Activated T-cell treated with anti-CD3 and anti-CD28 coated beads for 1 hour (primary cell): ENCODE data around the gene MRPL1.
"Not testable (repeated sequence)": the region's sequence is repeated elsewhere in the genome, so short reads cannot be mapped to it uniquely, and the experiment has no call there.

Experiments used
- DNase-seq: peaks from one replicate; pipeline ENCODE4 v3.0.0-alpha.2; 2020; ENCODE audit warnings: low read depth

The MRPL1 gene

DNA sequence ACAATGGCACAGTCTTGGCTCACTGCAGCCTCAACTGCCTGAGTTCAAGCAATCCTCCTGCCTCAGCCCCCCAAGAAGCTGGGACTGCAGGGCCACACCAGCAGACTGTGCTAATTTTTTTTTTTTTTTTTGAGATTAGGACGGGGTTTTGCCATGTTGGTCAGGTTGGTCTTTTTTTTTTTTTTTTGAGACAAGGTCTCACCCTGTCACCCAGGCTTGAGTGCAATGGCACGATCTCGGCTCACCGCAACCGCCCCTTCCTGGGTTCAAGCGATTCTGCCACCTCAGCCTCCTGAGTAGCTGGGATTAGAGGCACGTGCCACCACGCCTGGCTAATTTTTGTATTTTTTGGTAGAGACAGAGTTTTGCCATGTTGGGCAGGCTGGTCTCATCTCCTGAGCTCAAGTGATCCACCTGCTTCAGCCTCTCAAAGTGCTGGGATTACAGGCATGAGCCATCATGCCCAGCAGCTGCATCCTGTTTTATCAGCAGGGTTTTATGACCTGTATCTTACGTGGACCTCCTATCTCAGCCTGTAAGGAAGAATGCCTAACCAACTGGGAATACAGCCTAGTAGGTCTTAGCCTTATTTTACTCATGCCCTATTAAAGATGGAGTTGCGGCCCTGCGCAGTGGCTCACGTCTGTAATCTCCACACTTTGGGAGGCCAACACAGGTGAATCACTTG lies 13.2 kb upstream of the MRPL1 start:
- no peak for DNase-seq

DNA sequence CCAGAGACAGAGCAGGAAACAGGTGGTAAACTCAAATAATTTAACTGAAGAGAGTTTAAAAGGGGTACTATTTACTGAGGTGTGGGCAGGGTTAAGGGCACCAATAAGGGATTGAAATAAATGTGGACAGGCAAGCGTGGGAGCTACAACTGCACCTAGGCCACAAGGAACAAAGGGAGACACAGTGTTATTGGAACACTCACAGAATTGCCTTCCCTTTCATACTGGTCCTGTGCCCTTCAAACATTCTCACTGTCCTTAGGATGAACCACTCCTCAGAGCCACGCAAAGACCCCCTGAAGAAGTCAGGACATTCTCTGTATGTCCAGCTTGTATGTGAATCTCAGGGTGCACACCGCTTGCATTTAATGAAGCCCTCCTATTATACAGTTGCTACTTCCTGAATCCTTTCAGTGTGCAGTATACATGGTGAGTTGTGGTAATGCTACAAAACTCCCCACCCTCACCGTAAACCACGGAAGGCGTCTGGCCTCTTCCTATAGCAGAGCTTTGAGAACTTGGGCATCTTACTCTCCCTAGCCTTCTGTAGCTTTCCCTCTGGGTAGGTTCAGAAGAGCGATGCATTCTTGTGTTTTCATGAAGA lies 9.6 kb upstream of the MRPL1 start:
- peak; percentile 38 for DNase-seq

DNA sequence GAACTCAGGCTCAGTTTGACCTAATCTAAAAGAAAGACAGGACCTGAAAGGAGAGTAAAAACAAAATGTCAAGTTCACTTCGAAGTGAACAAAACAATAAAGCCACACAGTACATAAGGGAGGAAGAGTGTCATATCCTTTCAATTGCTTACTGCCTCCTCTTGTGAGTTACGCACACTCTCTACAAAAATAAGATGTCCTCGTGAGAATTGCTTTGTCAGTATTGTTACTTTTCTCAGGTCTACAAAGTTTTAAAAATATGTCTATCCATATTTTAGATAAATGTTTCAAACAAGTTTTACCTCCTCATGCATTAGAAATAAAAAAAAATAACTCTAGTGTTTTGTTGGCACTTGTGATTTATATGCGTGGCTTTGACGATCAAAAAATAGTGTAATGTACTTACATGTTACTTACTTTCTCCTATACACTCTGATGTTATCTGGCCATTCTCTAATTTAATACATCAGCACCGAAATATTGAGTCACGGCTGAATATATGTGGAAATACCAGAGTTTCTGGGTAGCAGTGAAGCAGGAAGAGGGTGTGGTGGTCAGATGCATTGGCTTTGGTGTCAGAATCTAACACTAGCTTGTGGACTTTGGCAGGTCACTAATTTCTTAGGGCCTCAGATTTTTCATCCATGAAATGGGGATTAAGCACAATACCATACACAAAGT lies 8.1 kb upstream of the MRPL1 start:
- DNase-seq, result no peak

DNA sequence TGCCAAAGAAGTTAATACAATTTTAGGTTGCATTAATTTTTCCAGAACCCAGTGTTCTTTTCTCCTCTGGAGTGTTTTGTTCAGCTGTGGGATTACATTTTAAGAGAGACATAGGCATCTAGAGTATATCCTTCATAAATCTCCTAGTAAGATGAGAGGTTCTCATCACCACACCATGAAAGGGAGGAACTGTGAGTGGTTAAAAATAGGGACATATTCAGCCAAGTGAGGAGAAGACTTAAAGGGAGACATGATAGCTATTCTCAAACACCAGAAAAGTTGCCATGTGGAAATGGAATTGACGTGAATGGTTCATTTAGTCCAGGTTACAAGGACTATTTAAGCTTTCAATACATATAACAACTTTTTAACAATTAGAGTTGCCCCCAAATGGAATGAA lies 6.5 kb upstream of the MRPL1 start:
- DNase-seq, result no peak

DNA sequence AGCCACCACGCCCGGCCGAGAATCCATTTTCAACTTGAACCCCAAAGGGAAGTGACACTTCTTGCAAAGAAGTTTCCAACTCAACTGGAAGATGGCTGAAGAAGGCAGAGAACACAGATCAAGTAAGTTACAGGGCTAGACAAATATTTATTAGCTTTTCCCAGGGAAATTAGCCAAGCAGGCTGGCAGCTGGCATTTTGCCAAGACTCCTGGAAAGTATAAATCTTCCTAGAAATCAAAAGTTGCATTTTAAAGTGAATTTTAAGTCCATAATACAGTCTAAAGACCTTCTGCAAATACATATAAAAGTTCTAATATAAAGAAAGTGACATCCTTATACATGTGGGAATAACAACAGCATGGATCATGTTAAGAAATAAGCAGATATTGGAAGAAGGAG lies 3.4 kb upstream of the MRPL1 start:
- DNase-seq, result no peak

DNA sequence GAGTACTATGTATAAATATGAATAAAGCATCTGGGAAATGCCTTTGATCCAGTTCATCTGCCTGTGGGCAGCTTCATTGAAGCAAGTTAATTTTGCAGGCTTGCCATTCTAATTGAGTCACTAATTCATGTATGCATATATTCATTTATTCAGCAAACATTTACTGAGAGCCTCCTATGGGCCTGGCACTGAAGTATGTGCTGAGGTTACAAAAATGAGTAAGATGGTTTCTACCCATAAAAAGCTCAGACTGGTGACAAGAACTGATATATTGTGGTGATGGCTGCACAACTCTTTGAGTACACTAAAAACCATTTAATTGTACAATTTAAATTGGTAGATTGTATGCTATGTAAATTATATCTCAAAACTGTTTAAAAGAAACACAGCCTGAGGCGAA lies 1.1 kb upstream of the MRPL1 start:
- no peak for DNase-seq

DNA sequence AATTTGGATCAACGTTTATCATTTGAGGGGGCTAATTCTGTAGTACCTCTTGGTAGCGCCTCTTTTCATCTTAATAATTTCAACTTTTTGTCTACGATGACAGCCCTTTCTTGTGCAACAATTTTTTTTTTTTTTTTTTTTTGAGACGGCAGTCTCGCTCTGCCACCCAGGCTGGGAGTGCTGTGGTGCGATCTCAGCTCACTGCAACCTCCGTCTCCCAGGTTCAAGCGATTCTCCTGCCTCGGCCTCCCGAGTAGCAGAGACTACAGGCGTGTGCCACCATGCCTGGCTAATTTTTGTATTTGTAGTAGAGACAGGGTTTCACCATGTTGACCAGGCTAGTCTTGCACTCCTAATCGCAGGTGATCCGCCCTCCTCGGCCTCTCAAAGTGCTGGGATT lies 711 bp downstream of the MRPL1 start:
- not testable (repeated sequence) for DNase-seq

DNA sequence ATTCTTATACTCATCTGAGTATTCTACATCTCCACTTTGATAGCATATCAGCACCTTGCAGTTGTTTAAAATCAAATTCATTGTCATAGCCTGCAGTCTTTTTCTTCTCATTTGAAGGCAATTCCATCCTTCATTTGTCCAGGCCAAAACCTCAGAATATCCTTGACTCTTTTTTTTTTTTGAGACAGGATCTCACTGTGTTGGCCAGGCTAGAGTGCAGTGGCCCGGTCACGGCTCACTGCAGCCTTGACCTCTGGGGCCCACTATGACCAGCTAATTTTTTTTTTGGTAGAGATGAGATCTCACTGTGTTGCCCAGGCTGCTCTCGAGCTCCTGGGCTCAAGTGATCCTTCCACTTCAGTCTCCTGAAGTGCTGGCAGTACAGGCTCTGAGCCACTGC lies 2.6 kb downstream of the MRPL1 start:
- DNase-seq, result no peak

DNA sequence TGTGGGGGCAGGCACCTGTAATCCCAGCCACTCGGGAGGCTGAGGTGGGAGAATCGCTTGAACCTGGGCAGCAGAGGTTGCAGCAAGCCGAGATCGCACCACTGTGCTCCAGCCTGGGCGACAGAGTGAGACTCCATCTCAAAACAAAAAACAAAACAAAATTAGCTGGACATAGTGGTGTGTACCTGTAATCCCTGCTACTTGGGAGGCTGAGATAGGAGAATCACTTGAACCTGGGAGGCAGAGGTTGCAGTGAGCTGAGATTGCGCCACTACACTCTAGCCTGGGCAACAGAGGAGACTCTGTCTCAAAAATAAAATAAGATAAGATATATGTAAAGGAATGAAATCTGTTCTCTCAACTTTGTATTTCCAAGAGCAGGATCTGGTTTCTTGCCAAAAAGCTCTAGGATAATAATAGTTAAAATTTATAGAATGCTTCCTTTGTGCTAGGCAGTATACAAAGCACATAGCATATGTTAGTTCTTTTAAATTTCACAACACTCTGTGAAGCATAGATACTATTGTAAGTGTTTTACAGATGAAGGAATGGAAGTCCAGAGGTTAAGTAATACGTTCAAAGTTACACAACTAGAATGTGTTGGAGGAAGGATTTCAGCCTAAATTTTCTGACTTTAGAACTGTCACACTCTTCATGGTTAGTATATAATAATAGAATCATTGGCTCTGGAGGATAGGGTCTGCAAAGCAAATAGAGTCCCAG lies 10.3 kb downstream of the MRPL1 start:
- DNase-seq, result no peak

DNA sequence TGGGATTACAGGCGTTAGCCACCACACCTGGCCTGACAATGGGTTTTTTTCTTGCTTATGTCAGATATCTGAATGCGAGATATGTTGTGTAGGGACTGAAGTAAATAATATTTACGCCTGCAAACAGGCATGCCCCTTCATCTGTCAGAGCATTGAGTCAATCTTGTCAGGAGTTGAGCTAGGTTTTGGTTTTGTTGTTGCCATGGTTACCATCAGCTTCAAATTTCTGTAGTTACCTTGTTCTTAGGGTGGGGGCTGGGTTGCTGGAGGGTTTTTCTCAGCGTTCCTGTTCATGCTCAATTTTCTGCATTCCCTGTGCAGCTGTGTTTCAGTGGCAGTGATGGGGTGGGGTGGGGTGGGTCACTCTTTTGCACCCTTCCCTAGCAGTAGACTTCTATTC lies 14.5 kb downstream of the MRPL1 start:
- no peak for DNase-seq

DNA sequence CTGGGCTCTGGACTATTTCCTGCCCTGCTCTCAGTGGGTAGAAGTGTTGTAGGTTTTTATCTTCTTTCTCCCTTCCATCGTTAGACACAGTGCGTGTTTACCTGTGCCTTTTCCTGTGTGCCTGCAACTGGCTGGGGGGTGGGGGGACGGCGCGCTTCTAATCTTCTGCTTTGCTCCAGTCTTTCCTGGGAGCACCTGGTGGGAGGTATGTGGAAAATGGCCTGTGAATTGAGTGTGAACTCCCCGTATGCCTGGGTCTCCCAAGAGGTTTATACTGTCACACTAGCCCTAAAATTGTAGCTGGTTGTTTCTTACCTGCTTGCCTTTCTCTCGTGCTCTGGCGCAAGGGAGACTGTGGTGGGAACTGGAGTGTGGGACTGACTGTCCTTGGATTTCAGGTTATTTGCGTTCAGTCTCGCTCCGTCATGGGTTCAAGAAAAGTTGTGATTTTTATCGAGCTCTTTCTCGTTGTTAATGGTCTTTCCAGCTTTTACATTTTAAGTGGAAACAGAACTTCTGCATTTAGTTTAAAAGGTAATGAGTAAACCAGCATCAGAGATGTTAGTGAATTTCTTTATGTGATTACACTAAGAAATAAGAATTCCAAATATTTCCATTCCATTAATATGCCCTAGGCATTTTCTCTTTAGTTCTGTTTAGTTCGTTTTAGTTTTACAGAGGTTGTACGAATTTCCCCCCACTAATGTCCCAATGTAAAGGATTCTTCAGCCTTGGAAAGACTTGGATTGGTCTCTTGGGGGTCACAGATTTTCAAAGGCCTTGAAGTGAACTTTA lies 15.3 kb downstream of the MRPL1 start:
- DNase-seq, result no peak

DNA sequence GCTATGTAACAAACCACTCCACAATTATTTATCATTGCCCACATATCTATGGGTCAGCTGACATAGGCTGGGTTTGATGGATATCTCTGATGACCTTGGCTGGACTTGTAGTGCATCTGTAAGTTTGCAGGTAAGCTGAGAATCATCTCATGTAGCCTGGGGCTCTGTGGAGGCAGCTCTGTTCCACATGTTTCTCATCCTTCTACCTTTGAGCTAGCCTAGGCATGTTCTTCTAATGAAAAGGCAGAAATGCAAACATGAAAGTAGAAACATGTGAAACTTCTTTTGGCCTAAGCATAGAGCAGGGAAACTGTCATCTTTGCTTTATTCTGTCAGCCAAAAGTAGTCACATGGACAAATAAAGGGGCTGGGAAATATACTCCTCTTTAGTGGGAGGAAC lies 18.2 kb downstream of the MRPL1 start:
- no peak for DNase-seq

DNA sequence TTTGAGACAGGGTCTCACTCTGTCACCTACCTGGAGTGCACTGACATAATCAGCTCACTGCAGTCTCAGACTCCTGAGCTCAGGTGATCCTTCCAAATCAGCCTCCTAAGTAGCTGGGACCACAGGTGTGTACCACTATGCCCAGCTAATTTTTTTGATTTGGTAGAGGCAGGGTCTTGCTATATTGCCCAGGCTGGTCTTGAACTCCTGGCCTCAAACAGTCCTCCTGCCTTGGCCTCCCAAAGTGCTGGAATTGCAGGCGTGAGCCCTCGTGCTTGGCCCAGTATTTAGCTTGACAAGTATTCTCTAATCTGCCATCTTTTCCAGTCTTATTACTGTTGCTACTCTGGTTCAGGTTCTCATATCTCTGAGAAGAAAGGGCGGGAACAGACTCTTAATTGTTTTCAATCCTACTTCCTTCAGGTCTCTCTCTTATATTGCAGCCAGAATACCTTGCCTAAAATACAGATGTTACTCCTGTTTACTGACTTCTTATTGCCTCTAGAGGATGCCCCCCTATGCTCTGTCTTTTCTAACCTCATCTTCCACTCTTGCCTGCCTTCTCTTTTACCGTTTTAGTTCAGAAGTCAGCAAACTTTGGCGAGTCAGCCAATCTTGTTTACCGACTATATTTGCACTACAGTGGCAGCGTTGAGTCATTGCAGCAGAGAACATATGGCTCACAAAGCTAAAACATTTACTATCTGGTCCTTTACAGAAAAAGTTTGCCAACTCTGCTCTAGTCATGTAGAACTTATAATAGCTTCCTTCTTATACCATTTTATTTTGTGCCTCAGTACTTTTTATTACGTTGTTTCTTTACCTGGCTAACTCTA lies 19.0 kb downstream of the MRPL1 start:
- no peak for DNase-seq

DNA sequence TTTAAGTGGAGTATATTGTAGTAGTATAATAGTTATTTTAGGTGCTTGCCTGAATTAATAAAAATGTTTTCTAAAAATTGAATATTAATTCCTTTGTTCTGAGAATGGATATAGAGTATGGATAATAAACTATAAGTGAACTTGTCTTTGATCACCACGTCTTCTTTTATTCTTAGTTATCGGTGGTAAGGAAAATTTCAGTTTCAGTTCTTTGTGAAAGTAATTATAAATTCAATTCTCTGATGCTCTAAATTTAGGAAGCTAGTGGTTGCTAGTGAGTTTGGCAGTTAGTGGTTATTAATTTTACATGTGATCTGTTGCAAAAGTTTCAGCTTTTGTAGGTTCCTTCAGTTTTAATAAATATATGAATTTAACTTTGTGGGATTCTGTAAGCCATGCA lies 30.8 kb downstream of the MRPL1 start:
- no peak for DNase-seq

DNA sequence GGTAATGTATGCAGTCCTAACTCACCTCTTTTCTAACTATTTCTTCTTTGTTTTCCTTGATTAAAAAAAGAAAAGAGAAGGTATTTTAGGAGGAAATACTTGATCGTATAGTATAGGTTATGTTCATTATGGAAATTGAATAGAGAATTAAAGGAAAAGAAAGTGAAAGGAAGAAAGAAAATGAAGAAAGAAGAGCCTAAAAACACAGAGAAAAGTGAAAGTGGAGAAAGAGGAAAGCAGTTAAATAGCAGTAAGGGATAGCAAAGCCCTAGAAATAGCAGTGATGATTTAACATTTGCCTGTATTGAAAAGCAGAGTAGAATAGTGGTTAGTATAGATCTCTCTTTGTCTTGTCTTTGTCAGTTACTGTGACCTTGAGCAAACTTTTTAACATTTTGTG lies 37.0 kb downstream of the MRPL1 start:
- no peak for DNase-seq

DNA sequence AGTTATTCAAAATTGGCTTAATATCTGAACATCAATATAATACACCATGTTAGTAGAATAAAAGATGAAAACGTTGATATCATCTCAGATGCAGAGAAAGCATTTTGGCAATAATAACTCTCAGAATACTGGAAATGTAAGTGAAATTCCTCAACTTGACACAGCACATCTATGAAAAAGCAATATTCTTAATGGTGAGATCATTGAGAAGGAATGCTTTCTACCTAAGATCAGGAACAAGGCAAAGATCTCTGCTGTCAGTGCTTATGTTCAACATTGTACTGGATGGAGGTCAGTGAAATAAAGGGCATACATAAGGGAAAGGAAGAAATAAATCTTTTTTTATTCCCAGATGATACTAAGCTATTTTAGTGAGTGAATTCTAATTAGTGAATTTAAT lies 40.6 kb downstream of the MRPL1 start:
- no peak for DNase-seq

DNA sequence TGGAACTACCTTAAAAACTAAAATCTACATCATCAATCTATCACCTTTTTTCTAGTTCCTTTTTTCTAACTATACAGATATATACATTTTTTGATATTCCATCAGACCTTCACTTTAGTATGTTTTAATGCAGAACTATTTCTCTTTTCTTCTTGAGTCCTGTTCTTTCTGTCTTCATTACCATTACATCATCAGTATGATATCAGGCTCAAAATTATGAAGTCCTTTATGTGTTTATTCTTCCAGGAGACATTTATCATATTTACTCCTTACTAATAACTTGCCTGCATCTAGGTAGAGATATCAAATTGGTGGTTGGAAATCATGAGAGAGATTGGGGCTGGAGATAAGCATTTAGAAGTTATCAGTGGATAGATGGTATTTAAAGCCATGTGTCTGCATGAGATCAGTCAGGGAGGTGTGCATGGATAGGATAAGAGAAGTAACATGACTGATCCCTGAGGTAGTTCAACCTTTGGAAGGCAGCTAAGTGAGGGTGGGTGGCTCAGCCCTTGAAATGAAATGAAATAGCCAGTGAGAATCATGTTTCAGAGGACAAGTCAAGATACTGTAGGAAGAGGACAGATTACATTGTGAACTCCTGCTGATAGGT lies 43.1 kb downstream of the MRPL1 start:
- no peak for DNase-seq

DNA sequence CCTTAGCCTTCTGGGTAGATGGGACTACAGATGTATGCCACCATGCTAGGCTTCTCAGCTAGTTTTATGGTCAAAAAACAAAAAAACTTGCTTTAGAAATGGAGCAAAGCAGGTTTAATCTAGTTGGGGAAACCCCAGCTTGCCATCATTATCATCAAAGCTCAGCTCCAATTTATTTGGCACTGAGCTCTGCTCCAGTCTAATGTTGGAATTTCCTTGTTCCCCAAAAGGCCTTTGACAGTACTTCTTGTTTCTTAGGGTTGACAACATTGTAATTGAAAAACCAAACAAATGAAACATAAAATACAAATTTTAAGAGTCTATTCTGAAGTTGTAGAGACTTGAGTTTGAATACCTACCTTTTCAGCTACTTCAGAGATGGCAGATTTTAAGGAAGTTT lies 48.0 kb downstream of the MRPL1 start:
- no peak for DNase-seq

DNA sequence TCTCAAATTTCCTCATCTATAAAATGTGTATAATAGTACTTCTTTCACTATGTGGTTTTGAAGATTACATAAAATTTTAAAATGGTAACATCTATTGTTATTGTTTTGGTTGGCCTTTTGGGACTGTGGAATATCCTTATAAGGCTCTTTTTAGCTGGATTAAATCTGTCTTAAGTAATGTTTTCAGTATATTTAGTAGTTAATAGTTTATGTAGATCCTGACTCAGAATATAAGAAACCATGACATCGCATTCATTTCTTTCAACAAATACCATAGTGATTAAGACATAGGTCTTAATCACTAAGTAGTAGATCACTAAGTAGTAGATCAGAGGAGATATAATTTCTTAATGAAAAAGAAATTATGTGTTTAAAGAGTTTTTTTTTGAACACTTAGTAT lies 48.5 kb downstream of the MRPL1 start:
- no peak for DNase-seq

DNA sequence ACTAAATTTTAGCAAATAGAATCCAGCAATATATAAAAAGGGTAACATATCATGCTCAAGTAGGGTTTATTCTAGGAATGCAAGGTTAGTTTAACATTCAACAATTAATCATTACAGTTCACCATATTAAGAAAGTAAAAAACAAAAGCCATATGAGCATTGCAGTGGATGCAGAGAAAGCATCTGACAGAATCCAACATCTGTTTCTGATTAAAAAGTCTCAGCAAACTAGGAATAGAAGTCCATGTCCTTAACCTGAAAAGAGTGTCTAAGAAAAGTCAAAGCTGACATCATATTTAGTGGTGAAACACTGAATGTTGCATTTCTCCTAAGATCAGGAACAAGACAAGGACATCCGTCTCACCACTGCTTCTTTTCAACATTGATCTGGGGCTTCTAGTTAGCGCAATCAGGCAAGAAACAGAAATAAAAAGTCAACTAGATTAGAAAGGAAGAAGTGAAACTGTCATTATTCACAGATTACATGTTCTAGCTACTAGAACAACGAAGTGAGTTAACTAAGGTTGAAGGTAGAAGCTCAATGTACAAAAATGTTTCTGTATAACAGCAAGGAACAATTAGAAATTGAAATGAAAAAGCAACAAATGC lies 49.3 kb downstream of the MRPL1 start:
- no peak for DNase-seq
